Measurements from ENCODE around the gene BMPR2.

- TF ChIP-seq ZNF274 (IDR thresholded peaks at IDR 0.05; ENCODE audit: low read depth, low read length) = no peak
- no peak for TF ChIP-seq YY1 (IDR thresholded peaks at IDR 0.05; ENCODE audit: insufficient read depth, insufficient read length)
- no peak for TF ChIP-seq SUZ12 (IDR thresholded peaks at IDR 0.05; ENCODE audit: extremely low read depth, insufficient read depth, insufficient read length)
These were observed 1.9 kb downstream of the BMPR2 start for GRCh38 chr2:202378001-202378400.
